Neuronal stem cell (in vitro differentiated cells): Measurements from ENCODE around the gene LRRC26.
A peak's percentile ranks its signal among the peaks of the same experiment; 100 is the strongest.

Experiments
- DNase-seq: peaks from one replicate; pipeline ENCODE4 v3.0.0-alpha.2; 2013; ENCODE audit warnings: low spot score
- H2AFZ ChIP-seq: one replicate; pipeline ENCODE4 v1.6.1; 2013; ENCODE audit warnings: mild to moderate bottlenecking, low read length, inconsistent platforms
- H2AK5ac ChIP-seq: 2 replicates; pipeline ENCODE4 v1.6.1; 2013; ENCODE audit warnings: low read depth, mild to moderate bottlenecking, inconsistent platforms, low read length, moderate library complexity, mixed read lengths
- H2BK120ac ChIP-seq: 2 replicates; pipeline ENCODE4 v1.6.1; 2013; ENCODE audit warnings: low read depth, mild to moderate bottlenecking, inconsistent platforms, low read length, moderate library complexity, mixed read lengths
- H2BK12ac ChIP-seq: one replicate; pipeline ENCODE4 v1.6.1; 2013; ENCODE audit warnings: low read length, inconsistent platforms
- H2BK15ac ChIP-seq: 2 replicates; pipeline ENCODE4 v1.6.1; 2013; ENCODE audit warnings: mild to moderate bottlenecking, low read length, inconsistent platforms, mixed read lengths
- H2BK5ac ChIP-seq: one replicate; pipeline ENCODE4 v1.6.1; 2013; ENCODE audit warnings: inconsistent platforms, mild to moderate bottlenecking, low read length, moderate library complexity
- H3K14ac ChIP-seq: one replicate; pipeline ENCODE4 v1.6.1; 2013; ENCODE audit warnings: low read length, inconsistent platforms
- H3K18ac ChIP-seq: 2 replicates; pipeline ENCODE4 v1.6.1; 2013; ENCODE audit warnings: low read length, inconsistent platforms
- H3K23ac ChIP-seq: 2 replicates; pipeline ENCODE4 v1.6.1; 2013; ENCODE audit warnings: low read depth, mild to moderate bottlenecking, mixed read lengths, low read length, inconsistent platforms; ENCODE audit not compliant: poor library complexity
- H3K27ac ChIP-seq: replicated peaks from 3 replicates; pipeline ENCODE4 v1.5.1; 2013; ENCODE audit warnings: low read length, inconsistent platforms
- H3K27me3 ChIP-seq, 3 experiments: 2 replicates each; pipeline ENCODE4 v1.6.1; 2013; ENCODE audit warnings: low read length in 3 of 3, mild to moderate bottlenecking in 2 of 3, inconsistent platforms in 1 of 3, low read depth in 1 of 3, mixed read lengths in 1 of 3, moderate library complexity in 1 of 3; ENCODE audit not compliant: control insufficient read depth in 3 of 3, insufficient read depth in 3 of 3
- H3K36me3 ChIP-seq, 2 donors: replicated peaks in 1 of 2; 2 replicates each; pipeline ENCODE4 v1.6.1; 2013; ENCODE audit warnings: low read length in 2 of 2; ENCODE audit not compliant: control insufficient read depth in 2 of 2, insufficient read depth in 2 of 2
- H3K4ac ChIP-seq: 2 replicates; pipeline ENCODE4 v1.6.1; 2013; ENCODE audit warnings: inconsistent platforms, mild to moderate bottlenecking, low read length, moderate library complexity
- H3K4me1 ChIP-seq, 2 donors: 1 replicate in 1 of 2; 2 replicates in 1 of 2; pipeline ENCODE4 v1.6.1; 2013; ENCODE audit warnings: low read length in 2 of 2, low read depth in 1 of 2; ENCODE audit not compliant: control insufficient read depth in 2 of 2, insufficient read depth in 1 of 2
- H3K4me2 ChIP-seq: one replicate; pipeline ENCODE4 v1.6.1; 2013; ENCODE audit warnings: mild to moderate bottlenecking, low read length, inconsistent platforms; ENCODE audit not compliant: insufficient read depth, poor library complexity, severe bottlenecking
- H3K4me3 ChIP-seq, 2 donors: 2 replicates each; pipeline ENCODE4 v1.5.1; 2013; ENCODE audit warnings: low read length in 2 of 2, mild to moderate bottlenecking in 2 of 2, inconsistent platforms in 1 of 2, moderate library complexity in 1 of 2
- H3K79me1 ChIP-seq: one replicate; pipeline ENCODE4 v1.6.1; 2013; ENCODE audit warnings: low read depth, mild to moderate bottlenecking, inconsistent platforms, low read length, moderate library complexity
- H3K9ac ChIP-seq: one replicate; pipeline ENCODE4 v1.6.1; 2013; ENCODE audit warnings: mild to moderate bottlenecking, low read depth, low read length, inconsistent platforms; ENCODE audit not compliant: poor library complexity
- H3K9me3 ChIP-seq, 2 donors: replicated peaks in 1 of 2; 2 replicates each; pipeline versions ENCODE3 to v1.6.1; 2013; ENCODE audit warnings: low read length in 2 of 2, mild to moderate bottlenecking in 2 of 2, inconsistent platforms in 1 of 2, low read depth in 1 of 2, mixed read lengths in 1 of 2, moderate library complexity in 1 of 2; ENCODE audit not compliant: control insufficient read depth in 2 of 2, insufficient read depth in 1 of 2
- H4K8ac ChIP-seq: one replicate; pipeline ENCODE4 v1.6.1; 2013; ENCODE audit warnings: low read depth, mild to moderate bottlenecking, inconsistent platforms, low read length, moderate library complexity
- H4K91ac ChIP-seq: one replicate; pipeline ENCODE4 v1.6.1; 2013; ENCODE audit warnings: low read length, low read depth, mild to moderate bottlenecking, inconsistent platforms; ENCODE audit not compliant: poor library complexity
- whole genome bisulfite sequencing, 2 donors: extraction: QIAGEN DNeasy Blood & Tissue Kit; methylation state at CpG; one replicate each; pipeline ENCODE4 v1.1.7; 2013; ENCODE audit warnings: missing lambda C conversion rate in 2 of 2, mixed read lengths in 1 of 2; ENCODE audit not compliant: insufficient read length in 2 of 2, insufficient replicate concordance in 1 of 2; ENCODE audit errors: extremely low coverage in 2 of 2; 5-methylcytosine and 5-hydroxymethylcytosine counted together

LRRC26 gene

DNA sequence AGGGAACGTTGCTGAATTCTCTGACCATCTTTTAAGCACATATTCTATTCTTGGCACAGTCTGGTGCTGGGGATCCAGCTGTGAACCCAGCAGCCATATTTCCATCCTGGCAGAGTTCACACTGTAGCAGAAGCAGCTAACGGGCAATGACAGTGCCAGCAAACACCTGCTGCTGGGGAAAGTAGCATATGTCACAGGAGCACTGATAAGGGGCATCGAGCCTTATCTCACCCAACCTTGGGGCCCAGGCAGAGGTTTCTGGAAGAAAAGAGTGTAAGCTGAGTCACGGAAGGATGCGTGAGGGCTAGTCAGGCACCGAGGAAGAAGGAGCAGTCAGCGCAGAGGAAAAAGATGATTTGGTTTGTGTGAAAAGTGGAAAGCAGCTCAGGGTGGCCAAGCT is 36.8 kb upstream of the LRRC26 start:
- Histone ChIP-seq H3K4me1 (peaks cover 13 to 18% of the 10 kb centered on the region in 2 donors), H3K27ac (no peak overlapping the region), H3K9me3 (peaks cover 0 to 1% of the 10 kb centered on the region in 2 donors), H3K4me2 (peak overlapping the region; percentile 69), H2BK5ac (no peak overlapping the region), H2AK5ac (no peak overlapping the region), H3K18ac (no peak overlapping the region), H2BK15ac (no peak overlapping the region), H3K79me1 (peaks cover 10% of the 10 kb centered on the region), H3K23ac (no peak overlapping the region), H4K91ac (no peak overlapping the region), H3K4me3 (peak overlapping the region in 1 of 2 donors; percentile 99), H3K14ac (no peak overlapping the region), H2AFZ (no peak overlapping the region), H4K8ac (no peak overlapping the region), H2BK12ac (no peak overlapping the region), H3K4ac (no peak overlapping the region), H3K9ac (no peak overlapping the region), H2BK120ac (no peak overlapping the region), H3K27me3 (no peaks in the 10 kb centered on the region), H3K36me3 (peaks cover 12 to 47% of the 10 kb centered on the region in 2 donors)
- no CpG with 5 or more reads among the region's 7 CpGs for WGBS, 2 donors
- no peak for DNase-seq

GRCh38 chr9:137205126-137206069 is 35.5 kb upstream of the LRRC26 start, which contains the start of the genes NDOR1 and TMEM203:
Gene NDOR1, plus strand, starts transcription at chr9:137205700. Its CDS starts 78 bp downstream, at chr9:137205778.
Gene TMEM203, minus strand, starts transcription at chr9:137205648. Its CDS starts 234 bp downstream, at chr9:137205414.
- H3K36me3 ChIP-seq: peaks cover 12 to 38% of the 10 kb centered on the region in 2 donors
- H3K79me1 ChIP-seq: peaks cover 10% of the 10 kb centered on the region
- peak within 1 kb of the TSS; percentile 92 for H3K18ac ChIP-seq
- H2AK5ac ChIP-seq: peak within 1 kb of the TSS; percentile 92
- DNase-seq: peak; percentile 86
- WGBS, 2 donors: no CpG with 5 or more reads among the region's 98 CpGs
- H2BK15ac ChIP-seq: no peak within 1 kb of the TSS
- peaks cover 18 to 21% of the 10 kb centered on the region in 2 donors for H3K4me1 ChIP-seq
- peaks cover 0 to 1% of the 10 kb centered on the region in 2 donors for H3K9me3 ChIP-seq
- H3K27ac ChIP-seq: no peak within 1 kb of the TSS
- H3K14ac ChIP-seq: no peak within 1 kb of the TSS
- H3K23ac ChIP-seq: peak within 1 kb of the TSS; percentile 99
- H3K4ac ChIP-seq: no peak within 1 kb of the TSS
- H3K27me3 ChIP-seq: no peaks in the 10 kb centered on the region
- H4K91ac ChIP-seq: no peak within 1 kb of the TSS
- no peak within 1 kb of the TSS for H2BK12ac ChIP-seq
- H2BK5ac ChIP-seq: peak within 1 kb of the TSS; percentile 83
- peak within 1 kb of the TSS; percentile 92 to 99 for H3K4me3 ChIP-seq
- no peak within 1 kb of the TSS for H4K8ac ChIP-seq
- H2AFZ ChIP-seq: peak within 1 kb of the TSS; percentile 88
- peak within 1 kb of the TSS; percentile 81 for H3K4me2 ChIP-seq
- no peak within 1 kb of the TSS for H2BK120ac ChIP-seq
- peak within 1 kb of the TSS; percentile 95 for H3K9ac ChIP-seq

GRCh38 chr9:137204731-137205125 is 34.9 kb upstream of the LRRC26 start:
- whole genome bisulfite sequencing, 2 donors: no CpG with 5 or more reads among the region's 21 CpGs
- Histone ChIP-seq H3K27me3 (no peaks in the 10 kb centered on the region), H2AK5ac (peak overlapping the region; percentile 92), H4K8ac (no peak overlapping the region), H3K36me3 (peaks cover 12 to 37% of the 10 kb centered on the region in 2 donors), H2AFZ (peak overlapping the region; percentile 88), H3K14ac (no peak overlapping the region), H2BK12ac (no peak overlapping the region), H3K23ac (no peak overlapping the region), H3K9ac (peak overlapping the region; percentile 92), H2BK120ac (no peak overlapping the region), H3K79me1 (peaks cover 10% of the 10 kb centered on the region), H3K4ac (no peak overlapping the region), H3K4me3 (peak overlapping the region; percentile 92 to 99), H3K18ac (no peak overlapping the region), H2BK15ac (no peak overlapping the region), H3K27ac (no peak overlapping the region), H3K4me2 (peak overlapping the region; percentile 81), H3K9me3 (peaks cover 0 to 1% of the 10 kb centered on the region in 2 donors), H2BK5ac (no peak overlapping the region), H4K91ac (no peak overlapping the region), H3K4me1 (peaks cover 18 to 21% of the 10 kb centered on the region in 2 donors)
- DNase-seq: no peak

DNA sequence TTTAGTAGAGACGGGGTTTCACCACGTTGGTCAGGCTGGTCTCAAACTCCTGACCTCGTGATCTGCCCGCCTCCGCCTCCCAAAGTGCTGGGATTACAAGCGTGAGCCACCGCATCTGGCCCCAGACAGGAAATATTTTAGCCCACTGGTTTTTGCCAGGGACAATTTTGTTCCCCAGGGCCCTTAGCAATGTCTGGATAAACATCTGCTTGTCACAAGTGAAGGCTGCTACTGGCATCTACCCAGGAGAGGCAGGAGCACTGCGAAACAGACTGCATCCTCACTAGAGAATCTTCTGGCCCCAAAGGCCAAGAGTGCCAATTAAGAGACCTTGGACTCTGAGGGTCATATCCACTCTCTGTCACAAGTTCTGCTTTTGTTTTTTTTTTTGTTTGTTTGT is 33.1 kb upstream of the LRRC26 start:
- no peak overlapping the region for H3K23ac ChIP-seq
- no peak overlapping the region for H3K14ac ChIP-seq
- no peak overlapping the region for H4K8ac ChIP-seq
- H2AFZ ChIP-seq: no peak overlapping the region
- H3K27me3 ChIP-seq: no peaks in the 10 kb centered on the region
- no peak overlapping the region for H2BK12ac ChIP-seq
- H3K36me3 ChIP-seq: peaks cover 7 to 24% of the 10 kb centered on the region in 2 donors
- no peak overlapping the region for H3K4me3 ChIP-seq
- H3K4ac ChIP-seq: no peak overlapping the region
- no peak overlapping the region for H3K9ac ChIP-seq
- H2BK120ac ChIP-seq: no peak overlapping the region
- peaks cover 15% of the 10 kb centered on the region for H3K79me1 ChIP-seq
- no peak overlapping the region for H2BK15ac ChIP-seq
- DNase-seq: no peak
- H3K4me1 ChIP-seq: peaks cover 24 to 37% of the 10 kb centered on the region in 2 donors
- H3K9me3 ChIP-seq: no peaks in the 10 kb centered on the region
- H3K27ac ChIP-seq: no peak overlapping the region
- H3K4me2 ChIP-seq: no peak overlapping the region
- no peak overlapping the region for H2BK5ac ChIP-seq
- H4K91ac ChIP-seq: no peak overlapping the region
- WGBS, 2 donors: no CpG with 5 or more reads among the region's 8 CpGs
- H3K18ac ChIP-seq: no peak overlapping the region
- H2AK5ac ChIP-seq: no peak overlapping the region
